NCI-H526 (cell line): Measurements from ENCODE around the gene FSD2.
"Not testable (repeated sequence)": the region's sequence is repeated elsewhere in the genome, so short reads cannot be mapped to it uniquely, and the experiment has no call there.

ENCODE experiments used
- DNase-seq, 2 experiments: peaks; one replicate each; lab custom pipeline; 2025; lab: John Stamatoyannopoulos, UW

Gene FSD2

DNA sequence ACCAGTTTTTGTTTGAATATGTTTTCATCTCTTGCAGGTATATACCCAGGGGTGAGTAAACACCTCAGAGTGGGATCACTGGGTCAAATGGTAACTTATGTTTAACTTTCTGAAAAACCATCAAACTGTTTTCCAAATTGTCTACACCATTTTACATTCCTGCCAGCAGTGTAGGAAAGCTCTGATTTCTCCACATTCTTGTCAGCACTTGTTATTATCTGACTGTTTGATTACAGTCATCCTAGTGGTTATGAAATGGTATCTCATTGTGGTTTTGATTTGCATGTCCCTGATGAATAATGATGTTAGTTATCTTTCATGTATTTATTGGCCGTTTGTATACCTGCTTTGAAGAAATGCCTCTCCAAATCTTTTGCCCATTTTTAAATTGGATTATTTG, 13.8 kb downstream of the FSD2 start:
- peak; percentile 21 to 26 for DNase-seq

DNA sequence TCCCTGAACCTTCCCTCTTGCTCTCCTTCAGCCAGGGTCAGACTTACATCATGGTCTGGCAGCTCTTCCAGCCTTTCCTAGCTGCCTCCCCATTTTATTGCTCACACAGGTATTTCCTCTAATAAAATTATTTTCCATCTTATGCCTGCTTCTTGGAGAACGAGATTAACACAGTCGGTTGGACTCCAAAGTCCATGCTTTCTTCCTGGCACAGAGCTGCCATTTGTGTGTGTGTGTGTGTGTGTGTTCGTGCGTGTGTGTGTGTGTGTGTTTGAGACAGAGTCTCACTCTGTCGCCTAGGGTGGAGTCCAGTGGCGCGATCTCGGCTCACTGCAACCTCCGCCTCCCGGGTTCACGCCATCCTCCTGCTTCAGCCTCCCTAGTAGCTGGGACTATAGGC, 15.5 kb downstream of the FSD2 start:
- DNase-seq: no peak

- DNase-seq: no peak
Measured at GRCh38 chr15:82789491-82789890, 16.4 kb downstream of the FSD2 start.

- DNase-seq: no peak
Measured at GRCh38 chr15:82788496-82788895, 17.4 kb downstream of the FSD2 start.

DNA sequence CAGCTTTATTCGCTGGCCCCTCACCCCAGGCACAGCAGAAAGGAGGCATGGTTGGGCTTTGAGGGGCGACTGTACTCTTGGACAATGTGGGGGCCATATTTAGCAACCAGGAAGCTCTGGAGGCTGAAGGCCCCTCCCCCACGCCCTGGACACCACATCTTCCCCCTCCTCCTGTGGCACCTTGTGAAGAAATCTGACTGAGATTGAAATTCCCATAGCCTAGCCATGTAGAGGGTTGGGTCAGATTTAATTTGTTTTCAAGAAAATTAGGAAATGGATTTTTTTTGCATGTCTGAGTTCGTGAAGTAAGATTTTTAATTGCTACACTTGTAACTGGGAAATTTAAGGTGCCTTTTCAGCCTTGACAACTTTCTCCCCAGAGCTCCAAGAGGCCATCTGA, 24.5 kb downstream of the FSD2 start:
- no peak for DNase-seq

DNA sequence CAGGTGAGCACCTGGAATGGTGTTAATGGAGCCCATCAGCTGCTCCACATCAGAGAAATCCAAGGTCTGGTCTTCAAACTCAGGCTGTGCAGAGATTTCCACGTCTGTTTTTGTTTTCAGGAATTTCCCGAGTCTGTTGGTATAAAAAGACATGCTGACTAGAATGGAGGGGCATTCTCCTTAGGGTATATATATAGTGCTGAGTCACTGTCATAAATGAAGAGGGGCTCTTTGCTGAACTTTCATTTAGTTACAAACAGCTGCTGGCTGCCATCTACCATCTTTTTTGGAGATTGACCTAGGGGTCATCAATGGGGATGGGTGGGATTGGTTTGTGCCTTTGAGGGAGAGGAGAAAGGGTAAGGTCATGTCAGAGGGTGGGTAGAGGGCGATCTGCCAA, 27.1 kb downstream of the FSD2 start:
- no peak for DNase-seq

- DNase-seq: no peak
Measured at GRCh38 chr15:82774496-82774895, 31.4 kb downstream of the FSD2 start.

GRCh38 chr15:82771789-82772607, 33.9 kb downstream of the FSD2 start:
- no peak for DNase-seq

GRCh38 chr15:82768414-82769054, 37.3 kb downstream of the FSD2 start:
- no peak for DNase-seq

- DNase-seq: no peak
Measured at GRCh38 chr15:82767163-82767829, 38.6 kb downstream of the FSD2 start.

DNA sequence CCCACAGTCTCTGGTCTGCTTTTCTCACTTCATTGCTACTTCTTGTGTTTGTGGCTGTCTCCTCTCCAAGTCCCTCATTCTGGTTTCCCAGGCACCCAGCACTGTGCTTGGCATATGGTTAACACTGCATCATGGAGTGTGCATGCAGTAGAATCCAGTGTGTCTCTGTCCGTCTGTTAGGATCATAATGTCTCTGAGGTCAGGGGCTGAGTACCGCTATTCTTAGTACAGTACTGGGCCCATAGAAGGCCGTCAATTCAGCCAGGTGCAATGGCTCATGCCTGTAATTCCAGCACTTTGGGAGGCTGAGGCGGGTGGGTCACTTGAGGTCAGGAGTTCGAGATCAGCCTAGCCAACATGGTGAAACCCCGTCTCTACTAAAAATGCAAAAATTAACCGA, 39.7 kb downstream of the FSD2 start:
- not testable (repeated sequence) for DNase-seq

GRCh38 chr15:82764740-82765139, 41.1 kb downstream of the FSD2 start:
- no peak for DNase-seq

GRCh38 chr15:82764117-82764490, 41.8 kb downstream of the FSD2 start:
- DNase-seq: no peak

GRCh38 chr15:82763361-82764116, 42.3 kb downstream of the FSD2 start:
- no peak for DNase-seq

DNA sequence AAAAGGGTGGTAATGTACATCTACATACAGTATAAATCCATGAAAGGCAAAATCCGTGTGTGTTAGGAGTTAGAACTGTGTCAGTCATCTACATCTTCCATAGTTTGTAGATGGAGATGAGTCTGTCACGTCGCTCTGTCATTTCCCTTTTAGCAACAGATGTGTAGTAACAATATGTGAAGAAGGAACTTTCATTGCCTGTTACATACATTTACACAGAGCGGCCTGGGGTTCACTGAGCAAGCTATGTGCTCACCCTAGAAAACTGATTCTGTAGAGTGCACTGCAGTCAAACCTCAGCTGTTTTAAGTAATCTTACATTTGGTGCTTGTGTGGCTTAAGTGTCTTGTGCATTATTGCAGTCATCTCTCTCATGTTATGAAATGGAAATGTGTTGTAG, 54.6 kb downstream of the FSD2 start:
- DNase-seq: no peak

- DNase-seq: no peak
Measured at GRCh38 chr15:82750831-82751180, 55.1 kb downstream of the FSD2 start.

- peak; percentile 96 to 97 for DNase-seq
Measured at GRCh38 chr15:82749951-82750830, 55.7 kb downstream of the FSD2 start.

- no peak for DNase-seq
Measured at GRCh38 chr15:82748315-82748714, 57.6 kb downstream of the FSD2 start.

DNA sequence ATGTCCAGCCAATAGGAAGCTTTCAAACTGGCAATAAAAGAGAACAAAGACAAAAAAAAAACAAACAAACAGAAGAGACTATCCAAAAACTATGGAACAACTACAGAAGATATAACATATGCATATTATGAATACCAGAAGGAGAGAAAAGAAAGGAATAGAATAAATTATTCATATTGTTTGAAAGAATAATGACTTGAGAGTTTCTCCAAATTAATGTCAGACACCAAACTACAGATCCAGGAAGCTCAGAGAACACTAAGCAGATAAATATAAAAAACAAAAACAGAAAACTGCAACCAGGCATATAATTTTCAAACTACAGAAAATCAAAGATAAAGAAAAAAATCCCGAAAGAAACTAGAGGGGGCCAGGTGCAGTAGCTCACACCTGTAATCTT, 62.1 kb downstream of the FSD2 start:
- DNase-seq: no peak

- no peak for DNase-seq
Measured at GRCh38 chr15:82742134-82742533, 63.7 kb downstream of the FSD2 start.

DNA sequence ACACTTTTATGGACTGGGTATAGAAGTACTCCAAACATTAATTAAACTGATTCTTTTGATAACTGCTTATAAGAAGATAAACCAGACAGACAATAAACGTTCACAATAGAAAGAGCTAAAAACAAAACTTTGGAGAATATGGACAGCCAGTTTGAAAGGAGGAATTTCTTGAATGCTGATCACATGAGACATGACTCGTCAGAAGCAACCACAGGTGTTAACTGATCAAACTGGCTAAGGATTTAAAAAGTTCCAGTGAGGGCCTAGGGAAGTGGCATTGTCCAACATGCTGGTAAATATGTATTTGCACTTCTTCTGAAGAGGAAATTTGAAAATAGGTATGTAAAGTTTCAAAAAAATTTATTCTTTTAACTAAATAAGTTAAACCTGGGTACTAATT, 66.8 kb downstream of the FSD2 start:
- no peak for DNase-seq

- DNase-seq: no peak
Measured at GRCh38 chr15:82737975-82738374, 67.9 kb downstream of the FSD2 start.
